Stimulated activated naive CD4-positive, alpha-beta T cell treated with Interleukin-2 at 50 U/mL for 16 hours (primary cell): ENCODE data around the gene ANKRD39.
"Not testable (repeated sequence)": the region's sequence is repeated elsewhere in the genome, so short reads cannot be mapped to it uniquely, and the experiment has no call there.

Source experiments
- DNase-seq: peaks from one replicate; lab custom pipeline; 2025; lab: John Stamatoyannopoulos, UW

ANKRD39 gene

DNA sequence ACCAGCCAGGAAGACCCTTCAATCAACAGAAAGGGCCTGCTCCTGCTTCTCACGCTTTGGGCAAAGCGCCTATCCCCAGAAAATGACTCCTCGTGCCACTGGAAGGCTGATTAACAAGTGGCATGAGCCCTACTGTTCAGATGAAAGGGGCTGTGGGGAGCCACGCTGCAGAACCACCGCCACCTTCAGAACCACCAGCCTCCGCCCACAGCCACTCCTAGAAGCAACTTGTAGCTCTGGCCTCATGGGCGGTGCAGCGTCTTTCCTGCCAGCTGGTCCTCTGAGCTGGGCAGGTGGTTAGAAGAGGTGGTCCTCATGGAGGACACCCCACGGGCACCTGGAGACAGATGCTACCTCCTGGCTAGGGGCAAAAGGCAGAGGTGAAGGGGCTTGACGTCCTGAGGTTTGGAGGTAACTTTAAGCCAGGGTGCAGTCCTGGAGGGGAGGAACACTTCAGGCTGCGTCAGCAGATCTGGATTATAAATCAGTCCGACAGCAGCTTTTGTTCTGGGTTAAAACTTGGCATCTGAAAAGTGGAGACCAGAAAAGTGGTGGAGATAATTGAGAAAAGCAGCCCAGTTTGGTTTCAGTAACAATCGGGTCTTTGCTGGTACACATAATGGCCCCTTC, 12.9 kb upstream of the ANKRD39 start:
- DNase-seq: peak; percentile 53

DNA sequence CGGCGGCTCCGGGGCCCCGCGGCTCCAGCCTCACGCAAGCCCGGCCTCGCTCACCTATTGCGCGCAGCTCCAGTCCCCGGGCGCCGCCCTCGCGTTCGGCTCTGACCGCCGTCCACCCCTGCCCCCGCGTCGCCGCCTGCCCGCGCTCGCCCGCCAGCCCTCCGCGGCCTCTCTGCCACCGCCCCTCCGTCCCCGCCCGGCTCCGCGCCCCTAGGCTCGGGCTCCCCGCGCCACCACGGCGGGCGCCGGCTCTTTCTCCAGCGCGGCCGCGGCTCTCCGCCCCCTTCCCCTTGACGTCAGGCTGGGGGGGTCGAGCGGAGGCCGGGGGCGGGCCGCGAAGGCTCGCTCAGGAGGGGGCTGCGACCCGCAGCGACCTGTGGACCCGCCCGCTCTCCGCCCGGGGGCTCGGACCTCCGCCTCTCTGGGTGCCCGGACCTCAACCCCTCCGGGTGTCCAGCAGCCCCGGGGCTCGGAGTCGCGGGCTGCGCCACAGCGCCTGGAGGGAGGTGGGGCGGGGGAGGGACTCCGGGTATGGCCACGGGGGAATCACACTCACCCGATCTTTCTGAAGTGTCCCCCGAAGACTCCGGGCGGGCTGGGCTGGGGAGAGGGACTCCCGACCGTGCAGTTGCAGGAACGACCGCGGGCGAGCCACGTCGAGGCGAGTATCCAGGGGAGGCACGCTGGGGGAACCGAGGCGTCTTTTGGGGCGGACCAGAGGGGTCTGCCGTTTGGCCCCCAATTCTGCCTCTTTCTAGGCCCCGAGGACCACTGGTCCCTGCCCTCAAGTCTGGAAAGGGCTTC, 12.2 kb upstream of the ANKRD39 start, which contains the start of gene SEMA4C:
TSS of gene SEMA4C (minus strand) at position 259 of the 804 bp plus-strand sequence. CDS start 2,194 bp downstream, outside the sequence.
- peak; percentile 51 for DNase-seq

DNA sequence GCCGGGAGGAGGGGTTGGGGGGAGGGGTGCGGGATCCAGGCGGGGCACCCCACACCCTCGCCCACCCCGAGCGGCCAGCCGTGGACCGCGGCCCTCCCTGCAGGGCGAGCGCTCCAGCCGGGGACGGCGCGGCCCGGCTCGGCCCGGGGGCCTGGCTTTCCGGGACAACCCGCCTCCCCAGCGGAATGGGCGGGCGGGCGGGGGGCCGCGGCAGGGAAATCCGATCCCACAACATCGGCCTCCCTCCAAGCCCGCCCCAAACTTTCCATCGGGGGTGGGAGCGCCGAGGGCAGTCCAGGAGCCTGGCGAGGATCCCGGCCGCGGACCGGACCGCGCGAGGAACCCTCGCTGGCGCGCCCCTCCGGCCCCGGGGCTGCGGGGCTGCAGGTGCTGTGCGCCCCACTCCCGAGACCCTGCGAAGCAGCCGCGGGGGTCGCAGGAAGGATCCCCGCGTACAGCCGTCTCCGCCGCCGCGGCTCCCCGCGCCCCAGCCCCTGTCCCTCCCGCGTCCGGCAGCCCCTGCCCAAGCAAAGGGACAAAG, 11.5 kb upstream of the ANKRD39 start:
- no peak for DNase-seq

DNA sequence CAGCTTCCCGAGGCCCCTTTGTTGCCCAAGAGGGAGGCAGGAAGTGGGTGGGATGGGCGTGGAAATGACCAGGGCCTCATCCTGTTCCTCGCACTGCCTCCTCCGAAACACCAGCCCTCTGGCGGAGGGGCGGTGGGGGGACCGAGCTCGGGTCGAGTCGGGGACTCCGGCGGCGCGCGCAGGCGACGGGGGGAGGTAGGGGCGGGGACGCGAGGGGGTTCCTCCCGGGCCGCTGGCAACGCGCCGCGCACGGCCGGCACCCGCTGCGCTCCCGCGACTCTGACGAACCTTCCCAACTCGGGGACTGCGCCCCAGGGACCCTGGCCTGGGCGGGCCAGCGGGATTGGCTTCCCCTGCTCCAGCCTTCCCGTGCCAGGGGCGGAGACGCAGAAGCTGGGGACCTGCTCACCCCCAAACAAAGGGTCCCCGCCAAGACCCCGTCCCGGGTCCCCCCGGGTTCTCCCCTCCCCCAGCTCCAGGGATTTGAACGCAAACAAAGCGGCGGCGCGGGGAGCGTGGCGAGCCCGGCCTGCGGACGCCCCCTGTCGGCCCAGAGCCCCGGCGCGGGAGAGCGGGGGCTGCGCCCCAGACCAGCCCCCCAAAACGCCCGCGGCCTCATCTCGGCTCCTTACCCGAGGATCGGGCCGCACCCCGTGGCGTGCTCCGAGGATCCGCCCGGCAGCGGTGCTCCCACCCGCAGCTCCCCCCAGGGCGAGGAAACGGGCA, 10.9 kb upstream of the ANKRD39 start:
- peak; percentile 58 for DNase-seq

DNA sequence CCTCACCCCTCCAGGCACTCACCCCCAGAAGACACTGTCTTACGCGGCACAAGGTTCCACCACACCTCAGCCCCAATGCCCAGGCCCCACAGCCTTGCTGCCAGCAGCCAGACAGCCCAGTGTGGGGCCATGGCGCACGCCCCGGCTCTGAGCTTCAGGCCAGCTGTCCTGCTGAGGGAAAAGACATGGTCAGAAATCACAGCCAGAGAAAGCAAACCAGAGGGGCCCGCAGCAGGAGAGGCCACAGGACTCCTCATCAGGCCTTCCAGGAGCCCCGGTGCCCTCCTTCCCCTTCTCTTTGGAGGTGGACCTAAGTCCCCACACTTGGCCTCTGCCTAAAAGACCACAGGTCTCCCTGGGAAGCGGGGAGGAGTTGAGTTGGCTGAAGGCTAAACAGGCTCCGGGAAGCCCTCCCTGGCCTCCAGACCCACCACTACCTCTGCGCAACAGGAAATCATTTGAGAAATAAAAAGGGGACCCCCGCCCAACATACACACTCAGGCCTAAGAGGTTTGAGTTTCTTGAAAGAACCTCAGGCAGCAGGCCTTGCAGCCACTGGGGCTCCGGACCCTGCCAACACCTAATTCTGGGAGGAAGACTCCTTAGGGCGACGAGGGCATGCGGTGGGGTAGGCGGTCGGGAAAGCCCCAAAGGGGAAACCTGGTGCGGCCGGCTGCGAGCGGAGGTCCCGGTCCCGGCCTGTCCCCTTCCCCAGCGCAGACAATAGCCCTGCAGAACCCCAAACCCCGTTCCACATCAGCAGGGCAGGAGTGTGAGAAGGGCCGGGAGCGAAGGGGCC, 10.1 kb upstream of the ANKRD39 start:
- peak; percentile 44 for DNase-seq

- DNase-seq: no peak
Measured at GRCh38 chr2:96866986-96867755, 9.4 kb upstream of the ANKRD39 start.

- no peak for DNase-seq
Measured at GRCh38 chr2:96866586-96866985, 8.8 kb upstream of the ANKRD39 start.

- DNase-seq: no peak
Measured at GRCh38 chr2:96866149-96866548, 8.3 kb upstream of the ANKRD39 start.

DNA sequence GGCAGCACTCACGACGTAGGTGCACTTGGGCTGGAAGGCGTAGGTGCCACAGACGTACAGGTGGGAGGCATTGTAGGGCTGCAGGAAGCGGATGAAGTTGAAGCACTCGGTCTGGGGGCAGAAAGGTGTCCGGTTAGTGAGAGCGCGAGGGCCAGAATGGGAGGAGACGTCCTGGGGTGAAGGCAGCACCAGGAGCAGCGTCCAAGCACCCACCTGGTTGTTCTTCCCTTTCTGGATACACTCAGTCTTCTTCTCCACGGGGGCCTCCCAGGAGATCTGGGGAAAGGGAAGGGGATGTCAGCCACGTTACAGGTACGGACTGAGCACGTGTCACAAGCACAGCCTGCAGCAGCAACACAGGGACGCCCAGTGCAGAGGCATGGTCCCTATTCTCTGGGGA, 7.8 kb upstream of the ANKRD39 start:
- no peak for DNase-seq

DNA sequence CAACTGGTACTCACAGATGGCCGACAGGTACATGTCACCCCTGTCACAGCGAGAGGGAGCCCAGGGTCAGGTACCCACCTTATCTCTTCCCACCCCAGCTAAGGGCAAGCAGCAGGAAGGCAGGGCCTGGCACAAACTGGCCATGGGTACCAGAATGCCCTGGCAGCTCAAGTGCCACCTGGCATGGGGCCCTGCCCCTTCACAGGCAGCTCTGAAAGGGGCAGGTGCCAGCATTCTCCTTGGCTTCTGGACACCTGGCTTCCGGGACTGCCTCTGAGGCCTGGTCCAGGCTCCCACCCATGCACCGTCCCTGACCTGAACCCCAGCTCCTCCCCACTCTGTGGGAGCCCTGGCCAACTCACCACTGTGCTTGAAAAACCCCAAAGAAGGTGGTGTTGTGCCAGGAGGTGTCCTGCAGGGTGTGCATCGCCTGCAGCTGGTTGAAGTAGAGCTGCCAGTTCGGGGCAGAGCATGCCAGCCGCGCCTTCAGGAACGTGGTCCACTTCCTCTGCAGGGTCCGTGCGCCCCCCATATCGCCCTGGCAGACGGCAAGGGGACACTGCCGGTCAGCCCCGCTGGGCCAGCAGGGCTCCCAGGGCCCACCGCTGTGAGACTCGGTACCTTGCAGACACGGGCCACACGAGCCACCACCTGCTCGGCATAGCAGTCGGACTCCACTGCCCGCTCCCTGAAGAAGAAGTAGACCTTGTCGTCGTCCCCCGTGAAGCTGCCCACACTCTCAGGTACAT, 6.7 kb upstream of the ANKRD39 start:
- no peak for DNase-seq

- DNase-seq: no peak
Measured at GRCh38 chr2:96863575-96864342, 5.9 kb upstream of the ANKRD39 start.

- not testable (repeated sequence) for DNase-seq
Measured at GRCh38 chr2:96863056-96863455, 5.2 kb upstream of the ANKRD39 start.

DNA sequence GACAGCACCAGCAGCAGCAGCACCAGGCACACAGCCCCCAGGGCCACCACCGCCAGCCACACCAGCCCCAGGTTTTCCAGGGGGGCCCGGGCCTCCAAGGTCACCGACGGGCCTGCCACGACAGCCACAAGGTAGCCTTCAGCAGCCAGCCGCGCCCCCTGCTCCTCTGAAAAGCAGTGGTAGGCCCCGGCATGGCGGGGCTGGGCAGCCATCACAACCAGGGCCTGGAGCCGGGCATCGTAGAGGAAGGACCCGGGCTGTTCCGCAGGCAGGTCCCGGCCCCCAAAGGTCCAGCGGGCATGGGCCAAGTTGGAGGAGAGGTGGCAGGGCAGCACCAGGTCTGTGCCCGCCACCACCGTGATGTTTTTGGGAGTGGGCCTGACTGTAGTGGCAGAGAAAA, 3.3 kb upstream of the ANKRD39 start:
- no peak for DNase-seq

- peak; percentile 44 for DNase-seq
Measured at GRCh38 chr2:96860065-96861029, 2.5 kb upstream of the ANKRD39 start.

DNA sequence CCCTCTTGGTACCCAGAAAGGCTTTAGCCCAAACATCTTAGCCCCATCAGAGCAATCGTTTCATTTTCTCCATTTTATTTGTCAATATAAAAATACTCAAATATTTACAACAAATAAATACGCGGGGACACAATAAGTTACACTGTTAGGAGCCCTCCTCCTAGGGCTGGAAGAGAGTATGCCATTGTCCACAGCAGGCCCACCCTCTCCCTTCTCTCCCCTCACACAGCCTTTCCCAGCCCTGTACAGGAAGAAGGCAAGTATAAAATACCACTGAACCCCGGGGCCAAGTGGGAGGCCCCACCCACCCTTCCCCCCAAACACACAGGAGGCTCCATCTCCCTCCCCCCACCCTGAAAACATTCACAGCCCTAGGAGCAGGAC, 1.9 kb upstream of the ANKRD39 start:
- DNase-seq: no peak

- DNase-seq: no peak
Measured at GRCh38 chr2:96859099-96859649, 1.4 kb upstream of the ANKRD39 start.

DNA sequence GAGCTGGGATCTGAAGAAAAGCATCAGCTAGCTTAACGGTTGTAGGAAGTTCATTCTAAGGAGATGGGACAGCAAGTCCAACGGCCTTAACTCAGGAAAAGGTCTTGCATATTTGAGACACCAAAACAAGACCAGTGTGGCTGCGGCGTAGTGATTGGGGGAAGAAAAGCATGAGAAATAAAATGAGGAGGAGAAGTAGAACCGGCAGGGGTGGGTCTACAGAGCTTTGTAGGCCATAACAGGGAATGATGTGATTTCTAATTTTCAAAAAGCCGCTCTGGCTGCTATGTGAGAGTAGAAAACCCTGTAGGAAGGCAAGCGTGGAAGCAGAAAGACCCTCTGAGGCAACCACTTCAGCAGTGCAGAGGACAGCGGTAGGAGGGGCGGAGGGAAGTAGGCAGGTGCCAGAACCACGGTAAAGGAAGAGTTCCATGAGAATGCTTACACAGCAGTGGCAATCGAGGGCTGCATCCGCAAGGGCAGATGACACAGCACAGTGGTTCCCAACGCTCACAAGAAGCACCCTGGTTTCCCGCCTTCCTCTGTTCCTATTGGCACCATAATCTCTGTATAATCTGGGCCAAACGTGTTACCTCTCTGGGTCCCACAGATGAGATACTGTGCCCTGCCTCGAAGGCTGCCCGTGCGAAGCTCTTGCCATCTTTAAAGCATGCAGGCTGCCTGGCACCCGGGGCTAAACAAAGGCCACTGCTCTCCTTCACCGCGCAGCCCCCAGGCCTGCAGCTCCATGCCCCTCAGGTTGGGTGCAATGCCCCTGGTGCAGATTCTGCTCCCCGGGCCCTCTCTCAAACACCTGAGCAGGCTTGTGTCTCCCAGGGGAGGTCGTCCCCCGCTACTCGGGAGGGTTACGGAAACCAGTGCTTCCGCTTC, 795 bp downstream of the ANKRD39 start:
- DNase-seq: no peak
